H1 (cell line): ENCODE data around the gene PLCL1.

Experiments used
- JUND ChIP-seq: IDR thresholded peaks from 2 replicates; pipeline ENCODE4 v1.6.1; 2011; ENCODE audit warnings: mild to moderate bottlenecking, improper control_type of control experiment, low read length
- TAF1 ChIP-seq: IDR thresholded peaks from 2 replicates; pipeline ENCODE4 v1.6.1; 2011; ENCODE audit warnings: mild to moderate bottlenecking, low read depth, low read length
- TF ChIP-seq, protein P1 (sequence below), 3 experiments: IDR thresholded peaks; 1 replicate in 2 of 3; 2 replicates in 1 of 3; pipeline versions ENCODE4 v1.5.1 to v1.6.1; 2011; ENCODE audit warnings: low read length in 3 of 3, mild to moderate bottlenecking in 3 of 3, inconsistent platforms in 2 of 3, low read depth in 1 of 3, moderate library complexity in 1 of 3; ENCODE audit not compliant: insufficient read depth in 1 of 3; ENCODE audit errors: control extremely low read depth in 1 of 3

DNA sequence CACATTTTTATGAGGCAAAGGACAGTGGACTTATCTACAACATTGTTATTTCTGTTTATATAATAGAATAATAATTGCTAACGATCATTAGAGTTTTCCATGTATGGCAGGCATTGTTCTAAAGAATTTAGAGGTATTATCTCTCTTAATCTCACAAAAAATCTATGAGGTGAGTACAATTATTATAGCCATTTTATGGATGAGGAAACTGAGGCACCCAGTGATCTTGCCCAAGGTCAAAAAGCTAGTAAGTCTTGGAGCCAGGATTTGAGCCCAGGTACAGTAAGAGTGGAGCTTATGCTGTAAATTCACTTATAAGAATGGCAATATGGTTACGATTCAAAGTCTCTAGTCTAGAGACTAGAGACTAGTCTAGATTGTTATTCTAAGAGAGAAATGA is 331.7 kb downstream of the PLCL1 start:
- TF ChIP-seq JUND (no peak), TAF1 (no peak)
- TF ChIP-seq, protein P1, sequence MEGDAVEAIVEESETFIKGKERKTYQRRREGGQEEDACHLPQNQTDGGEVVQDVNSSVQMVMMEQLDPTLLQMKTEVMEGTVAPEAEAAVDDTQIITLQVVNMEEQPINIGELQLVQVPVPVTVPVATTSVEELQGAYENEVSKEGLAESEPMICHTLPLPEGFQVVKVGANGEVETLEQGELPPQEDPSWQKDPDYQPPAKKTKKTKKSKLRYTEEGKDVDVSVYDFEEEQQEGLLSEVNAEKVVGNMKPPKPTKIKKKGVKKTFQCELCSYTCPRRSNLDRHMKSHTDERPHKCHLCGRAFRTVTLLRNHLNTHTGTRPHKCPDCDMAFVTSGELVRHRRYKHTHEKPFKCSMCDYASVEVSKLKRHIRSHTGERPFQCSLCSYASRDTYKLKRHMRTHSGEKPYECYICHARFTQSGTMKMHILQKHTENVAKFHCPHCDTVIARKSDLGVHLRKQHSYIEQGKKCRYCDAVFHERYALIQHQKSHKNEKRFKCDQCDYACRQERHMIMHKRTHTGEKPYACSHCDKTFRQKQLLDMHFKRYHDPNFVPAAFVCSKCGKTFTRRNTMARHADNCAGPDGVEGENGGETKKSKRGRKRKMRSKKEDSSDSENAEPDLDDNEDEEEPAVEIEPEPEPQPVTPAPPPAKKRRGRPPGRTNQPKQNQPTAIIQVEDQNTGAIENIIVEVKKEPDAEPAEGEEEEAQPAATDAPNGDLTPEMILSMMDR (IDR thresholded peaks at IDR 0.05; ENCODE audit: control extremely low read depth in 1 of 3, insufficient read depth in 1 of 3, low read depth in 1 of 3, low read length in 3 of 3), result no peak
